Erythroblast (primary cell): ENCODE measurements around the gene AFG1L.
"Not testable (repeated sequence)": the region's sequence is repeated elsewhere in the genome, so short reads cannot be mapped to it uniquely, and the experiment has no call there.

Experiments used
- GATA1 ChIP-seq: IDR thresholded peaks from 2 replicates; pipeline ENCODE4 v1.6.1; 2011; ENCODE audit warnings: low read depth, mild to moderate bottlenecking, control low read depth, low read length, moderate library complexity
- POLR2A ChIP-seq: IDR thresholded peaks from 2 replicates; pipeline ENCODE4 v1.6.1; 2011; ENCODE audit warnings: mild to moderate bottlenecking, low read length

DNA sequence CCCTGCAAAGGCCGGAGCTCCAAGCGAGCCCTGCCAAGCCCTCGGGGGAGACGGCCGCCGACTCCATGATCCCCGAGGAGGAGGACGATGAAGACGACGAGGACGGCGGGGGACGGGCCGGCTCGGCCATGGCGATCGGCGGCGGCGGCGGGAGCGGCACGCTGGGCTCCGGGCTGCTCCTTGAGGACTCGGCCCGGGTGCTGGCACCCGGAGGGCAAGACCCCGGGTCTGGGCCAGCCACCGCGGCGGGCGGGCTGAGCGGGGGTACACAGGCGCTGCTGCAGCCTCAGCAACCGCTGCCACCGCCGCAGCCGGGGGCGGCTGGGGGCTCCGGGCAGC is 266.4 kb downstream of the AFG1L start:
- not testable (repeated sequence) for TF ChIP-seq POLR2A, GATA1
